ENCODE measurements around the gene IDH1. TPM values are rescaled to one million over a fixed set of nuclear protein-coding genes. Genes with fewer than 3 reads are reported as not detected.

The IDH1 gene
- total and polyA plus RNA-seq, 2 of the 4 experiments (the other 2 are of a cell fraction) = 53.5 to 77.1 TPM

GRCh38 chr2:208274748-208275147, 19.9 kb upstream of the IDH1 start:
- H2BK5ac ChIP-seq (ENCODE audit: low read depth, low read length, poor library complexity, severe bottlenecking) = no peak overlapping the region
- no peak overlapping the region for H3K18ac ChIP-seq (ENCODE audit: low read depth, low read length)
- H3K9ac ChIP-seq (ENCODE audit: low read depth, low read length) = no peak overlapping the region
- in situ Hi-C loops (cut with MboI; ENCODE audit: low sequenced_read_pairs) = loop anchor here (25.0 kb wide), 1 partner anchor 537 kb away; no protein-coding TSS in a partner anchor
- H2AK9ac ChIP-seq (replicated peaks; ENCODE audit: low read depth, low read length, poor library complexity) = no peak overlapping the region
- no peak overlapping the region for H2AFZ ChIP-seq (replicated peaks; ENCODE audit: low read length, poor library complexity)
- no peak overlapping the region for H4K91ac ChIP-seq (ENCODE audit: insufficient read depth, low read depth, low read length)
- H3K4me2 ChIP-seq (ENCODE audit: low read depth, low read length) = no peak overlapping the region
- H3K56ac ChIP-seq (ENCODE audit: extremely low read depth, insufficient read depth, low read length) = no peak overlapping the region
- peaks cover 7 to 16% of the 10 kb centered on the region in 2 experiments; a peak in 3 of 4 replicates for H3K79me1 ChIP-seq (ENCODE audit: low read depth in 1 of 2, low read length in 2 of 2)
- no peak overlapping the region for H3K4ac ChIP-seq (ENCODE audit: low read depth, low read length)
- no peak overlapping the region for H3K14ac ChIP-seq (replicated peaks; ENCODE audit: low read depth, low read length)
- no peaks in the 10 kb centered on the region for H3K4me1 ChIP-seq (ENCODE audit: control insufficient read depth, insufficient read depth, low read length)
- H2BK120ac ChIP-seq (ENCODE audit: low read depth, low read length) = no peak overlapping the region
- CTCF ChIA-PET = no interaction called here
- dilution Hi-C loops (cut with HindIII; ENCODE audit: low sequenced_read_pairs, unreplicated experiment) = no loop called here
- no peak overlapping the region for H2BK15ac ChIP-seq (ENCODE audit: low read depth, low read length)
- intact Hi-C loops (cut with micrococcal nuclease) = loop anchor here (10.0 kb wide), 1 partner anchor 60 kb away; no protein-coding TSS in a partner anchor
- BruUV-seq (replicated peaks) = no TSS peak
- no peaks in the 10 kb centered on the region; the same call in 1 of the 2 replicates for H3K9me1 ChIP-seq (ENCODE audit: insufficient read depth, low read length)
- no peak overlapping the region for H4K5ac ChIP-seq (ENCODE audit: low read depth, low read length)
- no peak overlapping the region for H2AK5ac ChIP-seq (ENCODE audit: low read depth, low read length)
- H3K27ac ChIP-seq (ENCODE audit: insufficient read depth, low read length) = no peak overlapping the region
- H4K8ac ChIP-seq (ENCODE audit: low read depth in 2 of 2, low read length in 2 of 2) = no peak overlapping the region
- DNase-seq = no peak
- no peaks in the 10 kb centered on the region for H3K9me3 ChIP-seq (ENCODE audit: control insufficient read depth, insufficient read depth, low read length)
- no peaks in the 10 kb centered on the region; the same call in 1 of the 2 replicates for H4K20me1 ChIP-seq (ENCODE audit: insufficient read depth, low read length)
- H3K27me3 ChIP-seq (ENCODE audit: control insufficient read depth, insufficient read depth, low read length) = no peaks in the 10 kb centered on the region
- TF ChIP-seq RCOR1 (IDR thresholded peaks at IDR 0.05; ENCODE audit: insufficient replicate concordance, low read length) (no peak), CHD1 (IDR thresholded peaks at IDR 0.05; ENCODE audit: low read depth, low read length) (no peak), RAD21 (IDR thresholded peaks at IDR 0.05; ENCODE audit: low read length) (no peak), POLR2A (IDR thresholded peaks at IDR 0.05; ENCODE audit: low read depth, low read length) (no peak), MXI1 (IDR thresholded peaks at IDR 0.05; ENCODE audit: borderline replicate concordance, low read depth, low read length) (no peak), FOS (IDR thresholded peaks at IDR 0.05; ENCODE audit: low read depth, low read length) (no peak), ELK1 (IDR thresholded peaks at IDR 0.05; ENCODE audit: borderline replicate concordance, low read depth, low read length) (no peak), CTCF (conservative IDR thresholded peaks at IDR 0.05; ENCODE audit: low read depth, low read length) (no peak), USF2 (IDR thresholded peaks at IDR 0.05; ENCODE audit: low read depth, low read length) (no peak), CEBPB (IDR thresholded peaks at IDR 0.05; ENCODE audit: low read depth, low read length) (no peak), NFE2L2 (IDR thresholded peaks at IDR 0.05; ENCODE audit: low read depth, low read length) (no peak), BHLHE40 (IDR thresholded peaks at IDR 0.05; ENCODE audit: low read depth, low read length) (no peak)
- peaks cover 29% of the 10 kb centered on the region for H3K36me3 ChIP-seq (ENCODE audit: control insufficient read depth, insufficient read depth, low read length)
- H2BK20ac ChIP-seq (ENCODE audit: low read depth, low read length) = no peak overlapping the region
- no peak overlapping the region for H3K23ac ChIP-seq (ENCODE audit: low read depth, low read length)
- no peak for ATAC-seq (ENCODE audit: low read depth)
- H3K4me3 ChIP-seq (ENCODE audit: insufficient read depth, low read depth, low read length) = no peak overlapping the region
- POLR2A ChIA-PET (ENCODE audit: unreplicated experiment) = no interaction called here

All from IMR-90 (cell line).